ENCODE measurements around the gene PTPRK. TPM values are rescaled to one million over a fixed set of nuclear protein-coding genes. Genes with fewer than 3 reads are reported as not detected.

The PTPRK gene
- total RNA-seq, 1 experiment from 2014 or later: 34.2 TPM

GRCh38 chr6:128528241-128528640 lies 7.8 kb upstream of the PTPRK start:
- RAD21 ChIA-PET (ENCODE audit: low non-redundant PET in 1 of 2, low total read pairs in 2 of 2, uncharacterized antibody in 2 of 2, unreplicated experiment in 2 of 2): no interaction called here

More at GRCh38 chr6:128528241-128528640, 7.8 kb upstream of the PTPRK start:
- no peaks in the 10 kb centered on the region for H3K36me3 ChIP-seq (ENCODE audit: control insufficient read depth in 1 of 2, insufficient read depth in 2 of 2, low read length in 2 of 2)
- DNase-seq (ENCODE audit: low read depth, low spot score) (no peak), ATAC-seq (no peak)
- TF ChIP-seq JUND (IDR thresholded peaks at IDR 0.05) (no peak), SP1 (IDR thresholded peaks at IDR 0.05; ENCODE audit: low read depth) (no peak), ELF1 (IDR thresholded peaks at IDR 0.05; ENCODE audit: borderline replicate concordance, low read depth) (no peak), YY1 (IDR thresholded peaks at IDR 0.05; ENCODE audit: extremely low read depth, insufficient replicate concordance, low read depth, low read length) (no peak), ZFX (IDR thresholded peaks at IDR 0.05) (no peak), EZH2 (IDR thresholded peaks at IDR 0.05) (no peak), POLR2A (IDR thresholded peaks at IDR 0.05; ENCODE audit: borderline replicate concordance, extremely low read depth, insufficient read depth, insufficient read length) (no peak), POLR2AphosphoS5 (IDR thresholded peaks at IDR 0.05; ENCODE audit: low read depth, low read length) (no peak), RAD21 (IDR thresholded peaks at IDR 0.05; ENCODE audit: low read depth) (no peak), SIN3A (IDR thresholded peaks at IDR 0.05; ENCODE audit: low read depth) (no peak), SRF (IDR thresholded peaks at IDR 0.05; ENCODE audit: low read depth) (no peak), ZNF274 (IDR thresholded peaks at IDR 0.05; ENCODE audit: low read depth, low read length) (no peak), ATF3 (IDR thresholded peaks at IDR 0.05) (no peak), CTCF (IDR thresholded peaks at IDR 0.05 in 2 of 3, conservative IDR thresholded peaks at IDR 0.05 in 1 of 3; ENCODE audit: borderline replicate concordance in 1 of 3, insufficient read depth in 1 of 3, low read depth in 2 of 3, low read length in 2 of 3) (no peak), CBX3 (IDR thresholded peaks at IDR 0.05; ENCODE audit: low read depth) (no peak), EZH2phosphoT487 (IDR thresholded peaks at IDR 0.05; ENCODE audit: borderline replicate concordance) (no peak), TCF7L2 (IDR thresholded peaks at IDR 0.05; ENCODE audit: borderline replicate concordance, extremely low read depth, insufficient read depth, insufficient read length) (no peak), EGR1 (IDR thresholded peaks at IDR 0.05; ENCODE audit: low read depth) (no peak)
- TF ChIP-seq, protein P1, sequence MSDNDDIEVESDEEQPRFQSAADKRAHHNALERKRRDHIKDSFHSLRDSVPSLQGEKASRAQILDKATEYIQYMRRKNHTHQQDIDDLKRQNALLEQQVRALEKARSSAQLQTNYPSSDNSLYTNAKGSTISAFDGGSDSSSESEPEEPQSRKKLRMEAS (IDR thresholded peaks at IDR 0.05): no peak
- H3K79me2 ChIP-seq (ENCODE audit: insufficient read depth, low read length): no peaks in the 10 kb centered on the region
- no peaks in the 10 kb centered on the region for H3K9me3 ChIP-seq (ENCODE audit: control insufficient read depth in 1 of 2, insufficient read depth in 1 of 2, low read depth in 1 of 2, low read length in 2 of 2)
- peak overlapping the region; percentile 39 for H2AFZ ChIP-seq (ENCODE audit: low read depth, low read length, poor library complexity, severe bottlenecking)
- CTCF ChIA-PET: no interaction called here
- no peak overlapping the region for H3K9ac ChIP-seq (ENCODE audit: low read length)
- H3K4me2 ChIP-seq (ENCODE audit: low read length): no peak overlapping the region
- no peak overlapping the region for H3K27ac ChIP-seq (ENCODE audit: low read depth, low read length)
- intact Hi-C loops (cut with micrococcal nuclease): no loop called here
- H3K9me2 ChIP-seq (ENCODE audit: insufficient read depth): no peaks in the 10 kb centered on the region
- no peaks in the 10 kb centered on the region; the same call in 1 of the 2 replicates for H4K20me1 ChIP-seq (ENCODE audit: insufficient read depth)
- POLR2A ChIA-PET: no interaction called here
- no peaks in the 10 kb centered on the region for H3K27me3 ChIP-seq (ENCODE audit: insufficient read depth, low read length)
- no TSS peak for BruUV-seq (replicated peaks)
- H3K4me3 ChIP-seq (replicated peaks in 1 of 2; ENCODE audit: low read depth in 1 of 2, low read length in 2 of 2): no peak overlapping the region
- no peaks in the 10 kb centered on the region for H3K4me1 ChIP-seq (ENCODE audit: control insufficient read depth in 1 of 2, insufficient read depth in 2 of 2, low read length in 2 of 2)
